Skeletal muscle satellite cell (primary cell): ENCODE results near the gene DPP9.

ENCODE experiments used
- H3K27me3 ChIP-seq: 2 replicates; pipeline ENCODE4 v1.7.0; 2013; ENCODE audit warnings: low read length; ENCODE audit not compliant: control insufficient read depth, insufficient read depth
- H3K36me3 ChIP-seq: 2 replicates; pipeline ENCODE4 v1.7.0; 2013; ENCODE audit warnings: mild to moderate bottlenecking, control low read depth, low read length; ENCODE audit not compliant: insufficient read depth
- H3K4me1 ChIP-seq: 2 replicates; pipeline ENCODE4 v1.7.0; 2013; ENCODE audit warnings: low read length; ENCODE audit not compliant: control insufficient read depth, insufficient read depth
- H3K4me2 ChIP-seq: 2 replicates; pipeline ENCODE4 v1.7.0; 2013; ENCODE audit warnings: mild to moderate bottlenecking, low read length
- H3K4me3 ChIP-seq: 2 replicates; pipeline ENCODE4 v1.7.0; 2013; ENCODE audit warnings: low read length
- H3K9ac ChIP-seq: 2 replicates; pipeline ENCODE4 v1.7.0; 2013; ENCODE audit warnings: mild to moderate bottlenecking, low read depth, low read length, moderate library complexity
- H3K9me3 ChIP-seq: replicated peaks from 2 replicates; pipeline ENCODE4 v1.7.0; 2013; ENCODE audit warnings: mild to moderate bottlenecking, control low read depth, low read length

Gene DPP9

GRCh38 chr19:4662020-4662695, 61.5 kb downstream of the DPP9 start:
- H3K4me2 ChIP-seq: no peak overlapping the region
- peaks cover 71% of the 10 kb centered on the region for H3K36me3 ChIP-seq
- no peak overlapping the region for H3K4me3 ChIP-seq
- no peaks in the 10 kb centered on the region for H3K9me3 ChIP-seq
- no peaks in the 10 kb centered on the region for H3K27me3 ChIP-seq
- no peak overlapping the region for H3K9ac ChIP-seq
- peaks cover 4% of the 10 kb centered on the region for H3K4me1 ChIP-seq

- no peak overlapping the region for H3K4me3 ChIP-seq
- peaks cover 70% of the 10 kb centered on the region for H3K36me3 ChIP-seq
- no peak overlapping the region for H3K4me2 ChIP-seq
- H3K9me3 ChIP-seq: no peaks in the 10 kb centered on the region
- no peaks in the 10 kb centered on the region for H3K27me3 ChIP-seq
- H3K4me1 ChIP-seq: peaks cover 4% of the 10 kb centered on the region
- no peak overlapping the region for H3K9ac ChIP-seq
Observed at GRCh38 chr19:4660993-4661392, 62.6 kb downstream of the DPP9 start.

- Histone ChIP-seq H3K9ac (no peak overlapping the region), H3K36me3 (peaks cover 71% of the 10 kb centered on the region), H3K4me1 (peaks cover 4% of the 10 kb centered on the region), H3K4me2 (no peak overlapping the region), H3K9me3 (no peaks in the 10 kb centered on the region), H3K27me3 (no peaks in the 10 kb centered on the region), H3K4me3 (no peak overlapping the region)
Observed at GRCh38 chr19:4660181-4660791, 63.4 kb downstream of the DPP9 start.

GRCh38 chr19:4657835-4658234, 65.8 kb downstream of the DPP9 start:
- Histone ChIP-seq H3K9me3 (no peaks in the 10 kb centered on the region), H3K36me3 (peaks cover 64% of the 10 kb centered on the region), H3K4me3 (no peak overlapping the region), H3K4me2 (no peak overlapping the region), H3K27me3 (no peaks in the 10 kb centered on the region), H3K4me1 (peaks cover 4% of the 10 kb centered on the region), H3K9ac (no peak overlapping the region)

GRCh38 chr19:4657262-4657661, 66.4 kb downstream of the DPP9 start:
- H3K4me1 ChIP-seq: peaks cover 4% of the 10 kb centered on the region
- no peak overlapping the region for H3K4me2 ChIP-seq
- no peak overlapping the region for H3K9ac ChIP-seq
- no peak overlapping the region for H3K4me3 ChIP-seq
- peaks cover 60% of the 10 kb centered on the region for H3K36me3 ChIP-seq
- H3K9me3 ChIP-seq: no peaks in the 10 kb centered on the region
- no peaks in the 10 kb centered on the region for H3K27me3 ChIP-seq

GRCh38 chr19:4656102-4656501, 67.5 kb downstream of the DPP9 start:
- Histone ChIP-seq H3K4me1 (peaks cover 1% of the 10 kb centered on the region), H3K9ac (no peak overlapping the region), H3K4me2 (no peak overlapping the region), H3K36me3 (peaks cover 49% of the 10 kb centered on the region), H3K4me3 (no peak overlapping the region), H3K9me3 (no peaks in the 10 kb centered on the region), H3K27me3 (no peaks in the 10 kb centered on the region)

- Histone ChIP-seq H3K36me3 (peaks cover 37% of the 10 kb centered on the region), H3K4me1 (no peaks in the 10 kb centered on the region)
Observed at GRCh38 chr19:4654437-4655361, 68.9 kb downstream of the DPP9 start.

GRCh38 chr19:4653793-4654436, 69.7 kb downstream of the DPP9 start:
- Histone ChIP-seq H3K27me3 (no peaks in the 10 kb centered on the region), H3K4me3 (no peak overlapping the region), H3K4me1 (no peaks in the 10 kb centered on the region), H3K9me3 (no peaks in the 10 kb centered on the region), H3K4me2 (no peak overlapping the region), H3K9ac (no peak overlapping the region), H3K36me3 (peaks cover 30% of the 10 kb centered on the region)

More at GRCh38 chr19:4654437-4655361, 68.9 kb downstream of the DPP9 start:
- Histone ChIP-seq H3K9me3 (no peaks in the 10 kb centered on the region), H3K4me2 (no peak overlapping the region), H3K27me3 (no peaks in the 10 kb centered on the region), H3K4me3 (no peak overlapping the region), H3K9ac (no peak overlapping the region)

GRCh38 chr19:4652075-4652474, 71.6 kb downstream of the DPP9 start:
- no peaks in the 10 kb centered on the region for H3K4me1 ChIP-seq

GRCh38 chr19:4650159-4650558, 73.5 kb downstream of the DPP9 start:
- Histone ChIP-seq H3K27me3 (no peaks in the 10 kb centered on the region), H3K9ac (no peak overlapping the region), H3K9me3 (no peaks in the 10 kb centered on the region), H3K4me2 (no peak overlapping the region), H3K4me1 (no peaks in the 10 kb centered on the region), H3K4me3 (no peak overlapping the region), H3K36me3 (peaks cover 5% of the 10 kb centered on the region)

More at GRCh38 chr19:4652075-4652474, 71.6 kb downstream of the DPP9 start:
- Histone ChIP-seq H3K9ac (no peak overlapping the region), H3K27me3 (no peaks in the 10 kb centered on the region), H3K9me3 (no peaks in the 10 kb centered on the region), H3K36me3 (peaks cover 13% of the 10 kb centered on the region), H3K4me2 (no peak overlapping the region), H3K4me3 (no peak overlapping the region)

- no peak overlapping the region for H3K4me3 ChIP-seq
- no peak overlapping the region for H3K4me2 ChIP-seq
- no peaks in the 10 kb centered on the region for H3K27me3 ChIP-seq
- no peaks in the 10 kb centered on the region for H3K9me3 ChIP-seq
- no peak overlapping the region for H3K9ac ChIP-seq
- peaks cover 2% of the 10 kb centered on the region for H3K36me3 ChIP-seq
- H3K4me1 ChIP-seq: no peaks in the 10 kb centered on the region
Observed at GRCh38 chr19:4649392-4650047, 74.1 kb downstream of the DPP9 start.
